GM12891 (cell line): ENCODE measurements around the gene ZBTB22.

Experiments
- DNase-seq: peaks from one replicate; pipeline ENCODE4 v3.0.0; 2011; ENCODE audit warnings: low spot score; ENCODE audit not compliant: insufficient read length
- FAIRE-seq: peaks from 2 replicates; lab custom pipeline; 2011; peaks lifted over from hg19 to GRCh38; lab: Jason Lieb, UNC
- PAX5 ChIP-seq: IDR thresholded peaks from 2 replicates; pipeline ENCODE4 v1.6.1; 2011; ENCODE audit warnings: low read length, moderate library complexity, mild to moderate bottlenecking; ENCODE audit not compliant: insufficient read depth, severe bottlenecking
- POLR2A ChIP-seq: IDR thresholded peaks from 2 replicates; pipeline ENCODE4 v1.6.1; 2011; ENCODE audit warnings: low read depth, low read length, control low read depth
- POLR2AphosphoS5 ChIP-seq: IDR thresholded peaks from 2 replicates; pipeline ENCODE4 v1.6.1; 2011; ENCODE audit warnings: low read depth, low read length, control low read depth
- POU2F2 ChIP-seq: IDR thresholded peaks from 2 replicates; pipeline ENCODE4 v1.6.1; 2011; ENCODE audit warnings: low read depth, mild to moderate bottlenecking, control low read depth, low read length, moderate library complexity
- SPI1 ChIP-seq: IDR thresholded peaks from 2 replicates; pipeline ENCODE4 v1.6.1; 2011; ENCODE audit warnings: low read depth, low read length, control low read depth
- TAF1 ChIP-seq: IDR thresholded peaks from 2 replicates; pipeline ENCODE4 v1.6.1; 2011; ENCODE audit warnings: low read depth, low read length, control low read depth

The ZBTB22 gene

GRCh38 chr6:33321227-33321626 lies 3.7 kb upstream of the ZBTB22 start:
- DNase-seq (no peak), FAIRE-seq (no peak)
- TF ChIP-seq POU2F2 = no peak
- TF ChIP-seq SPI1 = no peak
- no peak for TF ChIP-seq POLR2AphosphoS5
- TF ChIP-seq TAF1 = no peak

- no peak for TF ChIP-seq TAF1
- TF ChIP-seq POLR2AphosphoS5 = no peak
- no peak for TF ChIP-seq SPI1
- TF ChIP-seq POU2F2 = no peak
- TF ChIP-seq PAX5 = no peak
- no peak for TF ChIP-seq POLR2A
- no peak for DNase-seq
Observed at GRCh38 chr6:33320315-33321181, 3.0 kb upstream of the ZBTB22 start.

GRCh38 chr6:33319939-33320314 lies 2.4 kb upstream of the ZBTB22 start:
- DNase-seq (no peak), FAIRE-seq (no peak)
- TF ChIP-seq PAX5 (no peak), SPI1 (no peak), TAF1 (no peak), POLR2AphosphoS5 (no peak), POLR2A (no peak), POU2F2 (no peak)

More at GRCh38 chr6:33320315-33321181, 3.0 kb upstream of the ZBTB22 start:
- no peak for FAIRE-seq

GRCh38 chr6:33318426-33319073 lies 1.0 kb upstream of the ZBTB22 start:
- DNase-seq = no peak
- TF ChIP-seq SPI1 (no peak), TAF1 (no peak), POU2F2 (no peak), POLR2AphosphoS5 (no peak), POLR2A (no peak), PAX5 (no peak)
- no peak for FAIRE-seq

GRCh38 chr6:33317419-33317668 lies 200 bp downstream of the ZBTB22 start:
- FAIRE-seq = no peak
- no peak for DNase-seq
- TF ChIP-seq POLR2A = no peak
- no peak for TF ChIP-seq SPI1
- TF ChIP-seq POLR2AphosphoS5 = no peak
- no peak for TF ChIP-seq TAF1
- no peak for TF ChIP-seq PAX5
- TF ChIP-seq POU2F2 = no peak

- FAIRE-seq (no peak), DNase-seq (no peak)
- TF ChIP-seq PAX5 = no peak
- TF ChIP-seq SPI1 = no peak
- TF ChIP-seq POU2F2 = no peak
- no peak for TF ChIP-seq POLR2A
- no peak for TF ChIP-seq POLR2AphosphoS5
- TF ChIP-seq TAF1 = no peak
Observed at GRCh38 chr6:33316603-33317418, 733 bp downstream of the ZBTB22 start.

- TF ChIP-seq TAF1 = no peak
- TF ChIP-seq SPI1 = no peak
- no peak for TF ChIP-seq POLR2AphosphoS5
- TF ChIP-seq POLR2A = no peak
- no peak for TF ChIP-seq PAX5
- no peak for TF ChIP-seq POU2F2
- FAIRE-seq (no peak), DNase-seq (no peak)
Observed at GRCh38 chr6:33315793-33316602, 1.5 kb downstream of the ZBTB22 start.

GRCh38 chr6:33314943-33315792 lies 2.4 kb downstream of the ZBTB22 start:
- FAIRE-seq = no peak
- no peak for TF ChIP-seq TAF1
- no peak for TF ChIP-seq POLR2AphosphoS5
- TF ChIP-seq PAX5 = no peak
- no peak for TF ChIP-seq POU2F2
- TF ChIP-seq SPI1 = no peak
- no peak for TF ChIP-seq POLR2A
- DNase-seq = no peak

GRCh38 chr6:33314515-33314942 lies 3.0 kb downstream of the ZBTB22 start:
- FAIRE-seq (peak; percentile 91), DNase-seq (peak; percentile 55)
- peak; percentile 54; the same call in 1 of the 2 replicates for TF ChIP-seq POU2F2
- TF ChIP-seq POLR2A = no peak
